Measurements from ENCODE around the gene TMEM132C.

DNA sequence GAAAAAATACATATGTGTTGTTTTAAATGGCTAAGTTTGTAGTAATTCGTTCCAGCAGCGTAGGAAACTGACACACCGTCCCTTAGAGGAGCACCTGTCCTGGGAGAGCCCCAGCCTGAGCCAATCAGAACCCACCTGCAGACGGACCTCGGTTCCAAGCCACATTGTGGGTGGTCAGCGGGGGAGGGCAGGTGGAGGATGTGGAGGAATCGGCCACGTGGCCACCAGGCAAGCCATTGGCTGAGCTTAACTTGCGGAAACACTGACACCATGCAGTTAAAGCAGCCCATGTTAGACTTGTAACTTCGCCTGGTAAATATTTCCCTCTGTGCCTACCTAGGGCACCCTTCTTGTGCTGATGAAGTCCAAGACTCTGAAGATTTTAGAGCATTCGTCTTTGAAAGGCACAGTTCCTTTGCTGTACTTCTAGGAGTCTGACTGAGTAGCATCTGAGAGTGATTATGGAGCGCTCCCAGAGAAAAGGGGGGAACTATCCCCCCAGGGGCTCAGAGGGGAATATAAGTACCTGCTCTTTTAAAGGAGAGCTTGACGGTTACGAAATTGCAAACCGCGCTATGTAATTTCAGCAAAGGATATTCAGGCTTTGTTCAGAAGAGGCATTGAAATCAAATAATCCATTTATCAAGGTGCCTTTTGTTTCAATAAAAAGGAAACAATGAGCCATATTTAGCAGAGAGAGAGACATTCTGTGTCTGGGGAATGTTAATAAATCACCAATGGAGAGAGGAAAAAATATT lies 135.7 kb downstream of the TMEM132C start:
- no peak for TF ChIP-seq TARDBP (IDR thresholded peaks at IDR 0.05)
- TF ChIP-seq SP1 (IDR thresholded peaks at IDR 0.05) = no peak
- no peak for TF ChIP-seq HDGF (IDR thresholded peaks at IDR 0.05; ENCODE audit: borderline replicate concordance)
- TF ChIP-seq FOXM1 (IDR thresholded peaks at IDR 0.05; ENCODE audit: borderline replicate concordance) = no peak
- TF ChIP-seq ELF4 (IDR thresholded peaks at IDR 0.05) = no peak
- TF ChIP-seq ZNF384 (IDR thresholded peaks at IDR 0.05) = no peak
- TF ChIP-seq FOXK2 (IDR thresholded peaks at IDR 0.05) = no peak
